Smooth muscle cell (in vitro differentiated cells): ENCODE measurements around the gene ZDHHC20. TPM values are rescaled to one million over a fixed set of nuclear protein-coding genes. Genes with fewer than 3 reads are reported as not detected.

Experiments
- DNase-seq: peaks from one replicate; lab custom pipeline; 2025; ENCODE audit not compliant: unreplicated experiment; lab: John Stamatoyannopoulos, UW
- H2AFZ ChIP-seq: fragments of 200-600 bp; sonication (generic); 2 replicates; pipeline ENCODE4 v1.6.0; 2016; ENCODE audit warnings: antibody characterized with exemption, low read depth, mild to moderate bottlenecking
- H3F3A ChIP-seq: fragments of 200-600 bp; sonication (generic); 2 replicates; pipeline ENCODE4 v1.6.0; 2017; ENCODE audit warnings: antibody characterized with exemption, low read depth
- H3K27ac ChIP-seq: fragments of 200-600 bp; sonication (generic); 2 replicates; pipeline ENCODE4 v1.5.1; 2016; ENCODE audit warnings: low read depth, mild to moderate bottlenecking
- H3K27me3 ChIP-seq: fragments of 200-600 bp; sonication (generic); 2 replicates; pipeline ENCODE4 v1.6.1; 2016; ENCODE audit warnings: low read depth, mild to moderate bottlenecking
- H3K36me3 ChIP-seq: fragments of 200-600 bp; sonication (generic); 2 replicates; pipeline ENCODE4 v1.5.1; 2016; ENCODE audit warnings: low read depth
- H3K4me1 ChIP-seq: fragments of 200-600 bp; sonication (generic); 2 replicates; pipeline ENCODE4 v1.5.1; 2016; ENCODE audit warnings: low read depth
- H3K4me2 ChIP-seq: fragments of 200-600 bp; sonication (generic); 2 replicates; pipeline ENCODE4 v1.6.0; 2016; ENCODE audit warnings: mild to moderate bottlenecking
- H3K4me3 ChIP-seq: fragments of 200-600 bp; sonication (generic); 2 replicates; pipeline ENCODE4 v1.5.1; 2016; ENCODE audit warnings: mild to moderate bottlenecking
- H3K79me2 ChIP-seq: fragments of 200-600 bp; sonication (generic); 2 replicates; pipeline ENCODE4 v1.6.0; 2016; ENCODE audit warnings: low read depth, mild to moderate bottlenecking
- H3K9ac ChIP-seq: fragments of 200-600 bp; sonication (generic); 2 replicates; pipeline ENCODE4 v1.6.0; 2016; ENCODE audit warnings: low read depth
- H3K9me3 ChIP-seq: fragments of 200-600 bp; sonication (generic); replicated peaks from 2 replicates; pipeline ENCODE4 v1.5.1; 2016; ENCODE audit warnings: low read depth
- H4K20me1 ChIP-seq: fragments of 200-600 bp; sonication (generic); 2 replicates; pipeline ENCODE4 v1.6.0; 2016; ENCODE audit warnings: low read depth
- WGBS: methylation state at CpG from one replicate; pipeline ENCODE4 v1.1.7; 2016; ENCODE audit warnings: low lambda C conversion rate; 5-methylcytosine and 5-hydroxymethylcytosine counted together
- polyA plus RNA-seq: library from polyadenylated mRNA; unstranded; fragments of >200 nt; fragmentation: Nextera tagmentation; extraction: Ambion mirVana; gene quantifications from 2 replicates; pipeline ENCODE4 v1.2.1, GENCODE V29; 2016
- total RNA-seq: library from RNA; depleted of rRNA; stranded (reverse); fragments of >200 nt; gene quantifications from 2 replicates; pipeline ENCODE4 v1.2.3, GENCODE V29; 2014
- TF ChIP-seq, protein P1 (sequence below): fragments of 200-600 bp; sonication (generic); IDR thresholded peaks from 2 replicates; pipeline ENCODE4 v1.5.1; 2017; ENCODE audit warnings: borderline replicate concordance, mild to moderate bottlenecking, antibody characterized with exemption; ENCODE audit not compliant: insufficient read depth, poor library complexity, severe bottlenecking

Gene ZDHHC20
- total and polyA plus RNA-seq, 2 experiments from 2014 or later, result 24.2 to 198 TPM

DNA sequence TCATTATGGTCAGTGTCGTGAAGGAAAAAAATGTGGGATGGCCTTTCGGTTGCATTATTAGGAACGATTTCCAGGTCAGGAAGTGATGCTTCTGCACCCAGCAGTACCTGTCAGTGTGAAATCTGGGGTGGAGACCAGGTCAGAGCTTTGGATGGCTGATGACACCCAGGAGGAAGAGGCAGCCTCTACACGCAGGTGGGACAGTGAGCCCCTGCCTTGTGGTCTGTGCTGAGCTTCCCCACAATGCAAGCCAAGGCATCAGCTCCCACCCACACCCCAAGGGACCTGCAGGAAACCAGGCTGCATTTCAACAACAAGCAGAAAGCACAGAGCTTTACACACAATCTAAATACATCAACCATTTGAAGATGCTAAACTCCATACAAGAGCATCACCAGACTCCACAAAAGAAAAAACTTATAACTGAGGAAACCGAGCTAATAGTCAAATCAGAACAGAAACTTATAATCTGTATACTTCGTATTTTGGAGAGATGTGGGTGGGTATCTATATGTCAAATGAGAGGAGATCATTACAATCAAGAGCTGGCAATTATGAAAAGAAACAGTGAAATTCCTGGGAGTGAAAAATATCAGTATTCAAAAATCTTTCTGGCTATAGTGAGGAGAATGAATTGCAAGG lies 130.1 kb downstream of the ZDHHC20 start:
- Histone ChIP-seq H3K9me3 (no peaks in the 10 kb centered on the region), H3F3A (no peaks in the 10 kb centered on the region), H2AFZ (no peak overlapping the region), H3K4me3 (no peak overlapping the region), H3K4me1 (peaks cover 5% of the 10 kb centered on the region), H3K4me2 (no peak overlapping the region), H3K9ac (no peak overlapping the region), H3K79me2 (no peaks in the 10 kb centered on the region), H3K36me3 (no peaks in the 10 kb centered on the region), H3K27me3 (peaks cover 8% of the 10 kb centered on the region), H3K27ac (no peak overlapping the region), H4K20me1 (no peaks in the 10 kb centered on the region)
- 87% methylated on average over 6 of the region's 6 CpGs for WGBS
- TF ChIP-seq, protein P1, sequence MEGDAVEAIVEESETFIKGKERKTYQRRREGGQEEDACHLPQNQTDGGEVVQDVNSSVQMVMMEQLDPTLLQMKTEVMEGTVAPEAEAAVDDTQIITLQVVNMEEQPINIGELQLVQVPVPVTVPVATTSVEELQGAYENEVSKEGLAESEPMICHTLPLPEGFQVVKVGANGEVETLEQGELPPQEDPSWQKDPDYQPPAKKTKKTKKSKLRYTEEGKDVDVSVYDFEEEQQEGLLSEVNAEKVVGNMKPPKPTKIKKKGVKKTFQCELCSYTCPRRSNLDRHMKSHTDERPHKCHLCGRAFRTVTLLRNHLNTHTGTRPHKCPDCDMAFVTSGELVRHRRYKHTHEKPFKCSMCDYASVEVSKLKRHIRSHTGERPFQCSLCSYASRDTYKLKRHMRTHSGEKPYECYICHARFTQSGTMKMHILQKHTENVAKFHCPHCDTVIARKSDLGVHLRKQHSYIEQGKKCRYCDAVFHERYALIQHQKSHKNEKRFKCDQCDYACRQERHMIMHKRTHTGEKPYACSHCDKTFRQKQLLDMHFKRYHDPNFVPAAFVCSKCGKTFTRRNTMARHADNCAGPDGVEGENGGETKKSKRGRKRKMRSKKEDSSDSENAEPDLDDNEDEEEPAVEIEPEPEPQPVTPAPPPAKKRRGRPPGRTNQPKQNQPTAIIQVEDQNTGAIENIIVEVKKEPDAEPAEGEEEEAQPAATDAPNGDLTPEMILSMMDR, result no peak
- DNase-seq, result no peak

DNA sequence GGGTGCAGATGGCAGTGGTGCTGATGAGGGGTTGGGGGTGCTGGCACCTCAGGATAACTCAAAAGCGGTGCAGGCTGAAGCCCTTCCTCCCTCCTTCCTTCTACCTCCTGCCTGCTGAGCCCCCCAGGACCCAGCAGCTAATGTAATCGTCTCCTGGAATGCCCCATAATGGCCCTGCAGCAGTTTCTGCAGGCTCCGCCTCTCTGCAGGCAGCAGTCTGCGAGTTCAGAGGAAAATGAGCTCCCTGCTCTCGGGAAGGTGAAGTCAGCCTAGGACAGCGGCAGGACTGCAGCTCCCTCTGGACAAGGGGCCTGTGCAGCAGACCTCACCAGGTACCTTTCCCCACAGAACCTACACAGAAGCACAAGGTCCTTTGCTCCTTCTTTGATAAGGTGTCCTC lies 130.9 kb downstream of the ZDHHC20 start:
- Histone ChIP-seq H3K4me2 (no peak overlapping the region), H3K9me3 (no peaks in the 10 kb centered on the region), H3K36me3 (no peaks in the 10 kb centered on the region), H3K79me2 (no peaks in the 10 kb centered on the region), H3K4me3 (no peak overlapping the region), H3F3A (no peaks in the 10 kb centered on the region), H3K27ac (no peak overlapping the region), H2AFZ (no peak overlapping the region), H3K27me3 (peaks cover 8% of the 10 kb centered on the region), H3K4me1 (peaks cover 5% of the 10 kb centered on the region), H3K9ac (no peak overlapping the region), H4K20me1 (no peaks in the 10 kb centered on the region)
- 37% methylated on average over 6 of the region's 6 CpGs for WGBS
- TF ChIP-seq, protein P1, result no peak
- no peak for DNase-seq

DNA sequence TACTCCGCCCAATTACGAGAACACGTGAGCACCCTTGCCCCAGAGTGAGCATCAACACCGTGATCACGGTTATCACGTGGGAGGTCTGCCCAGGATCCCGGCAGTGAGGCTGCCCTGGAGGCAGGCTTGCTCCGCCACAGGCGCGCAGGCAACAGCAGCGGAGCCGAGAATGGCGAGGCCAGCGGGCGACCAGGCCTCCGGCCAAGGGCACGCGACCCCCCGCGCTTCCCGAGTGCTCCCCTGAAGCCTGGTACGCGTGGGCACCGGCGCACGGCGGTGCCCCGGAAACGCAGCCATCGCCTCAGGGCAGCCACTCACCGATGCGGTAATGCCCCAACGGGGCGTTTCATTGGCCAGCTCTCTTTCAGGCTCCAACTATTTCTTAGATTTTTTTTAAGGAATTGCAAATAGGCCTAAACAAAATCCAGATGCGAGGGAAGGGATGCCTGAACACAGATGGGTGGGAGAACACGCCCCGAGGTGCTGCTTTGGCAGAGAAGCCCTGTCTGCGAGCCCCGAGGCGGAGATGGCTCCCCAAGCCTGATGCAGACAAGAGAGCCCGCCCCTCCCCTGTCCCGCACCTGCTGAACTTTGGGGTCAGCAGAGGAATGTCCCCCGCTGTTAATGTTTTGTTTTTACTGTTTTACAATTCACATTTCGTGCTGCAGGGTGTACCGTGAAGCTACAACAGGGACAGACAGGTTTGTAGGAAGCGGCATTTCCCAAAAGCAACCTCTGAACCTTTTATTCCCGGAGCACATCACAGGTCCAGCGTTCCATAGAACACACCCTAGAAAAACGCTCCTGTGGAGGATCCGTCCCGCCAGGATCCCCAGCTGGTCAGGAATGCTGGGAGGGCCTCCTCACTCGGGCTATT lies 132.7 kb downstream of the ZDHHC20 start:
- peak overlapping the region; percentile 90 for H3K4me2 ChIP-seq
- peak overlapping the region; percentile 44 for H2AFZ ChIP-seq
- H3K27me3 ChIP-seq, result peaks cover 8% of the 10 kb centered on the region
- 4% methylated on average over 52 of the region's 52 CpGs for WGBS
- peaks cover 5% of the 10 kb centered on the region for H3K4me1 ChIP-seq
- no peaks in the 10 kb centered on the region for H3K79me2 ChIP-seq
- H3K9ac ChIP-seq, result peak overlapping the region; percentile 44
- H3K4me3 ChIP-seq, result peak overlapping the region; percentile 57
- H3K36me3 ChIP-seq, result no peaks in the 10 kb centered on the region
- TF ChIP-seq, protein P1, result no peak
- no peaks in the 10 kb centered on the region for H4K20me1 ChIP-seq
- H3K27ac ChIP-seq, result no peak overlapping the region
- peak; percentile 5 for DNase-seq
- no peaks in the 10 kb centered on the region for H3F3A ChIP-seq
- H3K9me3 ChIP-seq, result no peaks in the 10 kb centered on the region
